HepG2 (cell line): ENCODE measurements around the gene SECTM1. TPM values are rescaled to one million over a fixed set of nuclear protein-coding genes. Genes with fewer than 3 reads are reported as not detected.

ENCODE experiments used
- ARNT ChIP-seq: fragments of 450-650 bp; IDR thresholded peaks from 2 replicates; pipeline ENCODE4 v1.6.1; 2017
- ARNT2 ChIP-seq: sonication (generic); formaldehyde crosslinking; IDR thresholded peaks from 2 replicates; pipeline ENCODE4 v1.8.0; 2022; ENCODE audit warnings: mild to moderate bottlenecking, low read depth, missing genetic modification reagents, moderate library complexity
- ARNTL ChIP-seq: sonication (generic); formaldehyde crosslinking; IDR thresholded peaks from 2 replicates; pipeline ENCODE4 v1.4.0; 2020; ENCODE audit warnings: mild to moderate bottlenecking, missing genetic modification reagents
- EZH2 ChIP-seq: conservative IDR thresholded peaks from 2 replicates; pipeline ENCODE4 v1.6.1; 2012; ENCODE audit warnings: mild to moderate bottlenecking, low read depth, low read length, moderate library complexity
- FOXK2 ChIP-seq: fragments of 450-650 bp; IDR thresholded peaks from 2 replicates; pipeline ENCODE4 v1.6.1; 2016
- HDAC1 ChIP-seq: sonication (generic); formaldehyde crosslinking; IDR thresholded peaks from 2 replicates; pipeline ENCODE4 v1.5.1; 2020; ENCODE audit warnings: mild to moderate bottlenecking, missing genetic modification reagents
- HNRNPH1 ChIP-seq: fragments of 200-400 bp; formaldehyde crosslinking; optimal IDR thresholded peaks from 2 replicates; pipeline ENCODE3; 2017; ENCODE audit warnings: mild to moderate bottlenecking, low read depth, low read length
- KAT8 ChIP-seq: IDR thresholded peaks from 2 replicates; pipeline ENCODE4 v1.6.1; 2016; ENCODE audit warnings: missing genetic modification reagents, missing compliant biosample characterization
- SIX1 ChIP-seq: sonication (generic); formaldehyde crosslinking; IDR thresholded peaks from 2 replicates; pipeline ENCODE4 v1.4.0; 2020; ENCODE audit warnings: missing genetic modification reagents, borderline replicate concordance
- SMAD9 ChIP-seq: sonication (generic); formaldehyde crosslinking; IDR thresholded peaks from 2 replicates; pipeline ENCODE4 v1.5.1; 2020; ENCODE audit warnings: mild to moderate bottlenecking, missing genetic modification reagents
- XBP1 ChIP-seq: sonication (generic); formaldehyde crosslinking; IDR thresholded peaks from 2 replicates; pipeline ENCODE4 v1.5.0; 2020; ENCODE audit warnings: missing genetic modification reagents
- ZNF136 ChIP-seq: sonication (generic); formaldehyde crosslinking; IDR thresholded peaks from 2 replicates; pipeline ENCODE4 v1.8.1; 2022; ENCODE audit warnings: low read depth, mild to moderate bottlenecking, moderate library complexity, missing genetic modification reagents
- ZNF296 ChIP-seq: sonication (generic); formaldehyde crosslinking; conservative IDR thresholded peaks from 2 replicates; pipeline ENCODE4 v1.5.0; 2020; ENCODE audit warnings: mild to moderate bottlenecking, missing genetic modification reagents
- ZNF766 ChIP-seq: sonication (generic); formaldehyde crosslinking; IDR thresholded peaks from 2 replicates; pipeline ENCODE4 v1.5.0; 2020; ENCODE audit warnings: missing genetic modification reagents, borderline replicate concordance
- polyA plus RNA-seq, 8 experiments: library from polyadenylated mRNA; depleted of rRNA in 3 of 8; stranded (reverse) in 7 of 8; unstranded in 1 of 8; fragments of >200 nt; fragmentation: Illumina TruSeq in 4 of 8; extraction: Trizol in 4 of 8; gene quantifications; 2 replicates each; pipeline versions ENCODE4 v1.2.1 to v1.2.3, GENCODE V29; 2011 to 2016; ENCODE audit warnings: low read depth in 4 of 8, missing spikeins in 1 of 8, mixed read lengths in 1 of 8; ENCODE audit not compliant: insufficient read depth in 1 of 8
- total RNA-seq, 5 experiments: library from RNA; depleted of rRNA; stranded (reverse); fragments of >200 nt; fragmentation: Illumina TruSeq; extraction: Trizol; gene quantifications; 2 replicates each; pipeline ENCODE4 v1.2.3, GENCODE V29; 2016; ENCODE audit warnings: low read depth in 1 of 5
- TF ChIP-seq, protein P1 (sequence below): sonication (generic); formaldehyde crosslinking; IDR thresholded peaks from 2 replicates; pipeline ENCODE4 v1.5.1; 2020; ENCODE audit warnings: mild to moderate bottlenecking, missing genetic modification reagents, moderate library complexity
- TF ChIP-seq, protein P2 (sequence below): IDR thresholded peaks from 2 replicates; pipeline ENCODE4 v1.6.1; 2016; ENCODE audit warnings: low read depth, missing genetic modification reagents, missing compliant biosample characterization
- TF ChIP-seq, protein P3 (sequence below): sonication (generic); formaldehyde crosslinking; IDR thresholded peaks from 2 replicates; pipeline ENCODE4 v1.4.0; 2020; ENCODE audit warnings: missing genetic modification reagents, low read depth, mild to moderate bottlenecking, borderline replicate concordance
- TF ChIP-seq, protein P4 (sequence below): sonication (generic); formaldehyde crosslinking; IDR thresholded peaks from 2 replicates; pipeline ENCODE4 v1.8.0; 2023; ENCODE audit warnings: mild to moderate bottlenecking, missing genetic modification reagents

Gene SECTM1
- total and polyA plus RNA-seq, 2 of the 13 experiments (the other 11 are each of a cell fraction or from before 2014, with no cell fraction given) = 3.5 to 5.3 TPM

DNA sequence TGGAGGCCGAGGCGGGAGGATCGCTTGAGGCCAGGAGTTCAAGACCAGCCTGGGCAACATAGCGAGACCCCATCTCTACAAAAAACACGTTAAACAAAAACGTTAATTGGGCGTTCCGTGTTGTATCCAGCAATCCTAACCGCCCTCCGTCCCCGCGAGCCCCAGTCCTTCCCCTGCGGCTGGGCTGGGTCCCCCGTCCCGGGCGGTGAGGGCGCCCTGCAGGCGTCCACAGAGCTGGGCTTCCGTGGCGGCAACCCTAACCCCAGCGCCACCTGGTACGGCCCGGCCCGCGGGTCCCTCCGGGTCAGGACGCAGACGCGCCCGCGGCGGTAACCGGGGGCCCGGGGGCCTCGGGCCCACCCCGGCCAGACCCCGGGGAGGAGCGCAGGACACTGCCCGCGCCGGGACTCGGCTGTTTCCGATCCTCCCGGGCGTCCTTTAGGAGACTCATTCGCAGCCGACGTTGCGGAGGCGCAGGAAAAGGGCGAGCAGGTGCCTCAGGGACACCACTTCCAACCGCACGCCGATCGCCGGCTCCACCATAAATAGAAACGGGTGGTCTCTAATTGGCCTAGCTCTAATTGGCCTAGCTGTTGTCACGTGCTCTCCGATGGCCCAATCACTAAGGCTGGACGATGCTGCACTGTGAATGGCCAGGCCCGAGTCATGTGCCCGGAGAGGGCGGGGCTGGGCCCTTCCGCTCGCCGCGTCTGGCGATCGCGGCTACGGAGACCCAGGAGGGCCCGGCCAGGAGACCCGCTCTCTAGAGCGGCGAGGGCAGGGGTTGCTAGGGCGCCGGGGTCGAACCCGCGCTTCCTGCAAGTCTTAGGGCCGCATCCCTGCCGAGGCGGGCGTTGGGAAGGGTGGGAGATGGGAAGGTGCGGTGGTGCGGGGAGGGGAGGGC is 41.1 kb downstream of the SECTM1 start (continued):
- TF ChIP-seq, protein P1, sequence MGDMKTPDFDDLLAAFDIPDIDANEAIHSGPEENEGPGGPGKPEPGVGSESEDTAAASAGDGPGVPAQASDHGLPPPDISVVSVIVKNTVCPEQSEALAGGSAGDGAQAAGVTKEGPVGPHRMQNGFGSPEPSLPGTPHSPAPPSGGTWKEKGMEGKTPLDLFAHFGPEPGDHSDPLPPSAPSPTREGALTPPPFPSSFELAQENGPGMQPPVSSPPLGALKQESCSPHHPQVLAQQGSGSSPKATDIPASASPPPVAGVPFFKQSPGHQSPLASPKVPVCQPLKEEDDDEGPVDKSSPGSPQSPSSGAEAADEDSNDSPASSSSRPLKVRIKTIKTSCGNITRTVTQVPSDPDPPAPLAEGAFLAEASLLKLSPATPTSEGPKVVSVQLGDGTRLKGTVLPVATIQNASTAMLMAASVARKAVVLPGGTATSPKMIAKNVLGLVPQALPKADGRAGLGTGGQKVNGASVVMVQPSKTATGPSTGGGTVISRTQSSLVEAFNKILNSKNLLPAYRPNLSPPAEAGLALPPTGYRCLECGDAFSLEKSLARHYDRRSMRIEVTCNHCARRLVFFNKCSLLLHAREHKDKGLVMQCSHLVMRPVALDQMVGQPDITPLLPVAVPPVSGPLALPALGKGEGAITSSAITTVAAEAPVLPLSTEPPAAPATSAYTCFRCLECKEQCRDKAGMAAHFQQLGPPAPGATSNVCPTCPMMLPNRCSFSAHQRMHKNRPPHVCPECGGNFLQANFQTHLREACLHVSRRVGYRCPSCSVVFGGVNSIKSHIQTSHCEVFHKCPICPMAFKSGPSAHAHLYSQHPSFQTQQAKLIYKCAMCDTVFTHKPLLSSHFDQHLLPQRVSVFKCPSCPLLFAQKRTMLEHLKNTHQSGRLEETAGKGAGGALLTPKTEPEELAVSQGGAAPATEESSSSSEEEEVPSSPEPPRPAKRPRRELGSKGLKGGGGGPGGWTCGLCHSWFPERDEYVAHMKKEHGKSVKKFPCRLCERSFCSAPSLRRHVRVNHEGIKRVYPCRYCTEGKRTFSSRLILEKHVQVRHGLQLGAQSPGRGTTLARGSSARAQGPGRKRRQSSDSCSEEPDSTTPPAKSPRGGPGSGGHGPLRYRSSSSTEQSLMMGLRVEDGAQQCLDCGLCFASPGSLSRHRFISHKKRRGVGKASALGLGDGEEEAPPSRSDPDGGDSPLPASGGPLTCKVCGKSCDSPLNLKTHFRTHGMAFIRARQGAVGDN (CRISPR knock-in tag) = peak; percentile 91
- peak; percentile 55 for TF ChIP-seq HDAC1 (CRISPR knock-in tag)
- peak; percentile 47; the same call in 1 of the 2 replicates for TF ChIP-seq ARNTL (CRISPR knock-in tag)
- TF ChIP-seq EZH2 = no peak
- TF ChIP-seq ARNT = no peak
- TF ChIP-seq HNRNPH1 = no peak
- TF ChIP-seq KAT8 (CRISPR knock-in tag) = peak; percentile 73
- TF ChIP-seq ZNF296 (CRISPR knock-in tag) = no peak
- peak; percentile 60; the same call in 1 of the 2 replicates for TF ChIP-seq ZNF136
- no peak for TF ChIP-seq SIX1 (CRISPR knock-in tag)
- TF ChIP-seq, protein P2, sequence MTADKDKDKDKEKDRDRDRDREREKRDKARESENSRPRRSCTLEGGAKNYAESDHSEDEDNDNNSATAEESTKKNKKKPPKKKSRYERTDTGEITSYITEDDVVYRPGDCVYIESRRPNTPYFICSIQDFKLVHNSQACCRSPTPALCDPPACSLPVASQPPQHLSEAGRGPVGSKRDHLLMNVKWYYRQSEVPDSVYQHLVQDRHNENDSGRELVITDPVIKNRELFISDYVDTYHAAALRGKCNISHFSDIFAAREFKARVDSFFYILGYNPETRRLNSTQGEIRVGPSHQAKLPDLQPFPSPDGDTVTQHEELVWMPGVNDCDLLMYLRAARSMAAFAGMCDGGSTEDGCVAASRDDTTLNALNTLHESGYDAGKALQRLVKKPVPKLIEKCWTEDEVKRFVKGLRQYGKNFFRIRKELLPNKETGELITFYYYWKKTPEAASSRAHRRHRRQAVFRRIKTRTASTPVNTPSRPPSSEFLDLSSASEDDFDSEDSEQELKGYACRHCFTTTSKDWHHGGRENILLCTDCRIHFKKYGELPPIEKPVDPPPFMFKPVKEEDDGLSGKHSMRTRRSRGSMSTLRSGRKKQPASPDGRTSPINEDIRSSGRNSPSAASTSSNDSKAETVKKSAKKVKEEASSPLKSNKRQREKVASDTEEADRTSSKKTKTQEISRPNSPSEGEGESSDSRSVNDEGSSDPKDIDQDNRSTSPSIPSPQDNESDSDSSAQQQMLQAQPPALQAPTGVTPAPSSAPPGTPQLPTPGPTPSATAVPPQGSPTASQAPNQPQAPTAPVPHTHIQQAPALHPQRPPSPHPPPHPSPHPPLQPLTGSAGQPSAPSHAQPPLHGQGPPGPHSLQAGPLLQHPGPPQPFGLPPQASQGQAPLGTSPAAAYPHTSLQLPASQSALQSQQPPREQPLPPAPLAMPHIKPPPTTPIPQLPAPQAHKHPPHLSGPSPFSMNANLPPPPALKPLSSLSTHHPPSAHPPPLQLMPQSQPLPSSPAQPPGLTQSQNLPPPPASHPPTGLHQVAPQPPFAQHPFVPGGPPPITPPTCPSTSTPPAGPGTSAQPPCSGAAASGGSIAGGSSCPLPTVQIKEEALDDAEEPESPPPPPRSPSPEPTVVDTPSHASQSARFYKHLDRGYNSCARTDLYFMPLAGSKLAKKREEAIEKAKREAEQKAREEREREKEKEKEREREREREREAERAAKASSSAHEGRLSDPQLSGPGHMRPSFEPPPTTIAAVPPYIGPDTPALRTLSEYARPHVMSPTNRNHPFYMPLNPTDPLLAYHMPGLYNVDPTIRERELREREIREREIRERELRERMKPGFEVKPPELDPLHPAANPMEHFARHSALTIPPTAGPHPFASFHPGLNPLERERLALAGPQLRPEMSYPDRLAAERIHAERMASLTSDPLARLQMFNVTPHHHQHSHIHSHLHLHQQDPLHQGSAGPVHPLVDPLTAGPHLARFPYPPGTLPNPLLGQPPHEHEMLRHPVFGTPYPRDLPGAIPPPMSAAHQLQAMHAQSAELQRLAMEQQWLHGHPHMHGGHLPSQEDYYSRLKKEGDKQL (CRISPR knock-in tag) = no peak
- TF ChIP-seq ZNF766 (CRISPR knock-in tag) = peak; percentile 34; the same call in 1 of the 2 replicates
- TF ChIP-seq, protein P3, sequence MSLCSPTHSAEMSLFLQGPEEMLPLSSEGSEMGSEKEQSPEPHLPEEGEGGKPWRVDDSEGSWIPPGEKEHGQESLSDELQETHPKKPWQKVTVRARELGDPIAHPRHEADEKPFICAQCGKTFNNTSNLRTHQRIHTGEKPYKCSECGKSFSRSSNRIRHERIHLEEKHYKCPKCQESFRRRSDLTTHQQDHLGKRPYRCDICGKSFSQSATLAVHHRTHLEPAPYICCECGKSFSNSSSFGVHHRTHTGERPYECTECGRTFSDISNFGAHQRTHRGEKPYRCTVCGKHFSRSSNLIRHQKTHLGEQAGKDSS = no peak
- TF ChIP-seq ARNT2 = peak; percentile 96
- no peak for TF ChIP-seq SMAD9 (CRISPR knock-in tag)
- no peak for TF ChIP-seq XBP1
- TF ChIP-seq, protein P4, sequence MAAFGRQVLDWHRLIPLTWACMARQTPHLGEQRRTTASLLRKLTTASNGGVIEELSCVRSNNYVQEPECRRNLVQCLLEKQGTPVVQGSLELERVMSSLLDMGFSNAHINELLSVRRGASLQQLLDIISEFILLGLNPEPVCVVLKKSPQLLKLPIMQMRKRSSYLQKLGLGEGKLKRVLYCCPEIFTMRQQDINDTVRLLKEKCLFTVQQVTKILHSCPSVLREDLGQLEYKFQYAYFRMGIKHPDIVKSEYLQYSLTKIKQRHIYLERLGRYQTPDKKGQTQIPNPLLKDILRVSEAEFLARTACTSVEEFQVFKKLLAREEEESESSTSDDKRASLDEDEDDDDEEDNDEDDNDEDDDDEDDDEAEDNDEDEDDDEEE = no peak
- peak; percentile 31; the same call in 1 of the 2 replicates for TF ChIP-seq FOXK2
